Body of pancreas (tissue), 4 donors: ENCODE data around the gene BBS7.

Experiments
- POLR2A ChIP-seq, 3 donors: fragments of 450-650 bp; IDR thresholded peaks; one replicate each; pipeline ENCODE4 v1.6.1; 2016; ENCODE audit warnings: antibody characterized with exemption in 3 of 3, mild to moderate bottlenecking in 2 of 3
- TF ChIP-seq, protein P1 (sequence below), 7 experiments: fragments of 450-650 bp in 4 of 7; fragments of 200-600 bp in 3 of 7; sonication (generic) in 3 of 7; IDR thresholded peaks; one replicate each; pipeline ENCODE4 v1.5.1; 2016 to 2019; ENCODE audit warnings: antibody characterized with exemption in 7 of 7

DNA sequence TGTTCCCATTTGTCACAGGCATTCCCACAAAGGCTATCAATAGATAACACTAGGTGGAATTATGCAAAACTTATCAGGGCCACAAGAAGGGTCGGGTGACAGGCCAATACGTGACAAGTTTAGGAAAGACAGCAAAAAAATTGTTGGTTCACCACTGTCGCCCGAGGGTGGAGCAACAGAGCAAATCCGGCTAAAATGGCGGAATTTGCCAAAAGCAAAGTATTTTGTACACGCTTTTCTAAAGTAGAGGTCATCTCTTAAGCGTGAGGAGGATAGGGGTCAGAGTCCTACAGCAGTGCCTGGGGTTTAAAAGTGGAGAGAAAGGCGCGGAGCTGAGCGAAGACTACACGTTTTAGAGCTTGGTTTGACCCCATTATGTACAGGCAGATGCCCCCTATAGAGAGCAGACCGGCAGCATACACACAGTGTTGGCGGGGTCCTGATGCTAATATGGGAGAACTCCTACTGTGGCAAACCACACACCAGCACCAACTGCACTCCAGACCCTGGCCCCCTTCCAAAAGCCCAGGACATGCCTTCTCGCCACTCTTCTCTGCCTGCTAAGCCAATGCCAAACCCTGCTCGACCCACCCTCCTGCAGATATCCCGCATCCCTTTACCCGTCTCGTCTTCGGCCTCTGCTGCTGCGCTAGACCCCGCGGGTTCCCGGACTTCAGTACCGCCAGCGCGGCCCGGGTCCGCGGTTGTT lies 47.3 kb downstream of the BBS7 start:
- TF ChIP-seq, protein P1, sequence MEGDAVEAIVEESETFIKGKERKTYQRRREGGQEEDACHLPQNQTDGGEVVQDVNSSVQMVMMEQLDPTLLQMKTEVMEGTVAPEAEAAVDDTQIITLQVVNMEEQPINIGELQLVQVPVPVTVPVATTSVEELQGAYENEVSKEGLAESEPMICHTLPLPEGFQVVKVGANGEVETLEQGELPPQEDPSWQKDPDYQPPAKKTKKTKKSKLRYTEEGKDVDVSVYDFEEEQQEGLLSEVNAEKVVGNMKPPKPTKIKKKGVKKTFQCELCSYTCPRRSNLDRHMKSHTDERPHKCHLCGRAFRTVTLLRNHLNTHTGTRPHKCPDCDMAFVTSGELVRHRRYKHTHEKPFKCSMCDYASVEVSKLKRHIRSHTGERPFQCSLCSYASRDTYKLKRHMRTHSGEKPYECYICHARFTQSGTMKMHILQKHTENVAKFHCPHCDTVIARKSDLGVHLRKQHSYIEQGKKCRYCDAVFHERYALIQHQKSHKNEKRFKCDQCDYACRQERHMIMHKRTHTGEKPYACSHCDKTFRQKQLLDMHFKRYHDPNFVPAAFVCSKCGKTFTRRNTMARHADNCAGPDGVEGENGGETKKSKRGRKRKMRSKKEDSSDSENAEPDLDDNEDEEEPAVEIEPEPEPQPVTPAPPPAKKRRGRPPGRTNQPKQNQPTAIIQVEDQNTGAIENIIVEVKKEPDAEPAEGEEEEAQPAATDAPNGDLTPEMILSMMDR (IDR thresholded peaks at IDR 0.05) = no peak
- no peak for TF ChIP-seq POLR2A (IDR thresholded peaks at IDR 0.05)
